Loucy (cell line): Measurements from ENCODE around the gene DDX20.

ENCODE experiments used
- H2AFZ ChIP-seq: fragments of 200-600 bp; sonication (generic); 2 replicates; pipeline ENCODE4 v1.6.0; 2016; ENCODE audit warnings: antibody characterized with exemption, mild to moderate bottlenecking, low read length, moderate library complexity
- H3F3A ChIP-seq: fragments of 200-600 bp; 2 replicates; pipeline ENCODE4 v1.6.0; 2016; ENCODE audit warnings: antibody characterized with exemption, low read depth, mild to moderate bottlenecking
- H3K27me3 ChIP-seq: fragments of 200-600 bp; sonication (generic); 2 replicates; pipeline ENCODE4 v1.6.1; 2014; ENCODE audit warnings: low read length, mild to moderate bottlenecking; ENCODE audit not compliant: insufficient read depth, poor library complexity, severe bottlenecking
- H3K36me3 ChIP-seq: fragments of 200-600 bp; sonication (generic); 2 replicates; pipeline ENCODE4 v1.6.1; 2016; ENCODE audit warnings: low read length; ENCODE audit not compliant: insufficient read depth
- H3K4me1 ChIP-seq: fragments of 200-600 bp; sonication (generic); 2 replicates; pipeline ENCODE4 v1.5.1; 2014; ENCODE audit warnings: low read length, mild to moderate bottlenecking; ENCODE audit not compliant: insufficient read depth, poor library complexity, severe bottlenecking
- H3K4me2 ChIP-seq: fragments of 200-600 bp; sonication (generic); 2 replicates; pipeline ENCODE4 v1.6.0; 2014; ENCODE audit warnings: antibody characterized with exemption, low read length, low read depth, mild to moderate bottlenecking; ENCODE audit not compliant: poor library complexity, severe bottlenecking
- H3K4me3 ChIP-seq: fragments of 200-600 bp; sonication (generic); 2 replicates; pipeline ENCODE4 v1.5.1; 2014; ENCODE audit warnings: low read length, mild to moderate bottlenecking, mixed read lengths; ENCODE audit not compliant: poor library complexity, severe bottlenecking
- H3K79me2 ChIP-seq: fragments of 200-600 bp; sonication (generic); 2 replicates; pipeline ENCODE4 v1.6.1; 2014; ENCODE audit warnings: low read length; ENCODE audit not compliant: insufficient read depth
- H3K9ac ChIP-seq: fragments of 200-600 bp; sonication (generic); 2 replicates; pipeline ENCODE4 v1.6.0; 2014; ENCODE audit warnings: mild to moderate bottlenecking, low read depth, low read length, moderate library complexity; ENCODE audit not compliant: poor library complexity, severe bottlenecking
- H3K9me2 ChIP-seq: fragments of 200-600 bp; sonication (generic); replicated peaks from 2 replicates; pipeline ENCODE4 v1.6.1; 2016; ENCODE audit warnings: low read depth, low read length, mixed read lengths
- H3K9me3 ChIP-seq: fragments of 200-600 bp; sonication (generic); 2 replicates; pipeline ENCODE4 v1.6.1; 2014; ENCODE audit warnings: mild to moderate bottlenecking, antibody characterized with exemption, low read length, low read depth; ENCODE audit not compliant: insufficient read depth
- H4K20me1 ChIP-seq: fragments of 200-600 bp; sonication (generic); 2 replicates; pipeline ENCODE4 v1.6.0; 2014; ENCODE audit warnings: antibody characterized with exemption, low read length, mild to moderate bottlenecking; ENCODE audit not compliant: insufficient read depth, poor library complexity, severe bottlenecking
- CTCF ChIP-seq: fragments of 200-600 bp; sonication (generic); conservative IDR thresholded peaks from 2 replicates; pipeline ENCODE4 v1.5.1; 2014; ENCODE audit warnings: mild to moderate bottlenecking, antibody characterized with exemption, low read length
- EZH2phosphoT487 ChIP-seq: fragments of 200-600 bp; IDR thresholded peaks from 2 replicates; pipeline ENCODE4 v1.6.1; 2018; ENCODE audit warnings: antibody characterized with exemption, mild to moderate bottlenecking, moderate library complexity, borderline replicate concordance

DDX20 gene

GRCh38 chr1:111732718-111733117 is 23.0 kb upstream of the DDX20 start:
- Histone ChIP-seq H3K4me3 (no peak overlapping the region), H4K20me1 (no peaks in the 10 kb centered on the region), H3K9me2 (no peaks in the 10 kb centered on the region), H3K36me3 (no peaks in the 10 kb centered on the region), H2AFZ (no peak overlapping the region), H3K4me2 (no peak overlapping the region), H3K27me3 (no peaks in the 10 kb centered on the region), H3K9me3 (no peaks in the 10 kb centered on the region), H3F3A (no peaks in the 10 kb centered on the region), H3K4me1 (peaks cover 11% of the 10 kb centered on the region), H3K9ac (no peak overlapping the region), H3K79me2 (no peaks in the 10 kb centered on the region)
- TF ChIP-seq CTCF (no peak), EZH2phosphoT487 (no peak)

- Histone ChIP-seq H3K9ac (no peak overlapping the region), H4K20me1 (no peaks in the 10 kb centered on the region), H3K27me3 (no peaks in the 10 kb centered on the region), H3K9me3 (no peaks in the 10 kb centered on the region), H3K4me3 (no peak overlapping the region), H3K36me3 (no peaks in the 10 kb centered on the region), H3K79me2 (no peaks in the 10 kb centered on the region), H2AFZ (no peak overlapping the region), H3F3A (no peaks in the 10 kb centered on the region), H3K9me2 (no peaks in the 10 kb centered on the region), H3K4me1 (peaks cover 17% of the 10 kb centered on the region), H3K4me2 (no peak overlapping the region)
- no peak for TF ChIP-seq CTCF
- no peak for TF ChIP-seq EZH2phosphoT487
Measured at GRCh38 chr1:111733183-111733991, 22.3 kb upstream of the DDX20 start.

- no peak overlapping the region for H3K9ac ChIP-seq
- no peaks in the 10 kb centered on the region for H4K20me1 ChIP-seq
- H3K27me3 ChIP-seq, result no peaks in the 10 kb centered on the region
- no peaks in the 10 kb centered on the region for H3K9me3 ChIP-seq
- no peaks in the 10 kb centered on the region for H3K36me3 ChIP-seq
- H2AFZ ChIP-seq, result no peak overlapping the region
- H3F3A ChIP-seq, result no peaks in the 10 kb centered on the region
- H3K4me1 ChIP-seq, result peaks cover 23% of the 10 kb centered on the region
- no peak overlapping the region for H3K4me2 ChIP-seq
- H3K9me2 ChIP-seq, result no peaks in the 10 kb centered on the region
- no peak for TF ChIP-seq CTCF
- no peak for TF ChIP-seq EZH2phosphoT487
- H3K79me2 ChIP-seq, result no peaks in the 10 kb centered on the region
- no peak overlapping the region for H3K4me3 ChIP-seq
Measured at GRCh38 chr1:111733992-111734341, 21.7 kb upstream of the DDX20 start.
